ENCODE data around the gene L3MBTL2.
A peak's percentile ranks its signal among the peaks of the same experiment; 100 is the strongest.
"Not testable (repeated sequence)": the region's sequence is repeated elsewhere in the genome, so short reads cannot be mapped to it uniquely, and the experiment has no call there.

Gene L3MBTL2

GRCh38 chr22:41204992-41205900 lies at the start of gene L3MBTL2:
L3MBTL2 (plus strand) TSS chr22:41205312; CDS start chr22:41205363, 51 bp downstream.
- peak; percentile 98 for DNase-seq (ENCODE audit: insufficient read length, low spot score)
- FAIRE-seq = peak; percentile 100

DNA sequence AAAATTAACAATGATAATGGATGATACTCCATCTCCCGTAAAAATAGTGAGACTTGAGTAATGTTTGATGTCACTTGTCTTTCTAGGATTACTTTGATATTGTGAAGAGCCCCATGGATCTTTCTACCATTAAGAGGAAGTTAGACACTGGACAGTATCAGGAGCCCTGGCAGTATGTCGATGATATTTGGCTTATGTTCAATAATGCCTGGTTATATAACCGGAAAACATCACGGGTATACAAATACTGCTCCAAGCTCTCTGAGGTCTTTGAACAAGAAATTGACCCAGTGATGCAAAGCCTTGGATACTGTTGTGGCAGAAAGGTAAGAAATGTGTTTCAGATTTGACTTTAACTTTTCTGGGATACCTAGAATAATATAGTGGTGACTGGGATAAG lies 48.0 kb upstream of the L3MBTL2 start:
- no peak for DNase-seq (ENCODE audit: insufficient read length, low spot score)
- FAIRE-seq = no peak

DNA sequence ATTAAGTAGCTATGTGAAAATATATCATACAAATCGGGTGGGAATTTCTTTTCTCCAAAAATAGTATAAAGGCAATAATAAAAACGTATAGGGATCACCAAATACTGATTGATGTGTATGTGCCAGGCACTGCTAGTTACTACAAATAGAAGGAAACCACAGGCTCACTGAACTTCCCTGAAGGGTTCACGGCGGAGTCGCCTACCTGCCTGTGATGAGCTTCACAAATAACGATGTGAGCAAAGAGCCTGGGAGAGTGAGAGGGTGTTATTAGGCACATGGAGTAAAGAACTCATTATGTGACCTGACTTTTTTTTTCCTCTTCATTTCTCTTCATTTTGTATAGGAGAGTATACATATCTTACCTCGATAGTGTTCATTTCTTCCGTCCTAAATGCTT lies 36.0 kb upstream of the L3MBTL2 start:
- no peak for DNase-seq (ENCODE audit: insufficient read length, low spot score)
- no peak for FAIRE-seq

- no peak for DNase-seq (ENCODE audit: insufficient read length, low spot score)
- FAIRE-seq = no peak
These were observed 33.1 kb upstream of the L3MBTL2 start for GRCh38 chr22:41171996-41172395.

DNA sequence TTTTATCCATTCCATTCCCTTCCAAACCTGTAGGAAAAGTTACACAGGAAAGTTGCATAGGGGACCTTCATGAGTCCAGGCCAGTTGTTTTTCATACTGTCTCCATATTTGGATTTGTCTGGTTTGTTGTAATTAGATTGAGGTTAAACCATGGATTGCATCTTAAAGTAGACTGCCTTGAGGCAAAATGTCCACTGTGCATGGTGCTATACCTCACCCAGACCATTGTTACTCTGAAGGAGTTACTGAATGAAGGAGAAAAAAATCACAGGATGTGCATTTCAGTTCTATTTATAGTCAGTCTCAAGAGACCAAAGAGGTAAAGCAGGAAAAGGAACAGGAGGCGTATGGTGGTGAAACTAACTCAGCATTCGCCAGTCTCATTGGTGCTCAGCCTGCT lies 29.6 kb upstream of the L3MBTL2 start:
- no peak for DNase-seq (ENCODE audit: insufficient read length, low spot score)
- no peak for FAIRE-seq

DNA sequence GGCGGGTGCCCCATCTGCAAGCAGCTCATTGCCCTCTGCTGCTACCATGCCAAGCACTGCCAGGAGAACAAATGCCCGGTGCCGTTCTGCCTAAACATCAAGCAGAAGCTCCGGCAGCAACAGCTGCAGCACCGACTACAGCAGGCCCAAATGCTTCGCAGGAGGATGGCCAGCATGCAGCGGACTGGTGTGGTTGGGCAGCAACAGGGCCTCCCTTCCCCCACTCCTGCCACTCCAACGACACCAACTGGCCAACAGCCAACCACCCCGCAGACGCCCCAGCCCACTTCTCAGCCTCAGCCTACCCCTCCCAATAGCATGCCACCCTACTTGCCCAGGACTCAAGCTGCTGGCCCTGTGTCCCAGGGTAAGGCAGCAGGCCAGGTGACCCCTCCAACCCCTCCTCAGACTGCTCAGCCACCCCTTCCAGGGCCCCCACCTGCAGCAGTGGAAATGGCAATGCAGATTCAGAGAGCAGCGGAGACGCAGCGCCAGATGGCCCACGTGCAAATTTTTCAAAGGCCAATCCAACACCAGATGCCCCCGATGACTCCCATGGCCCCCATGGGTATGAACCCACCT lies 28.0 kb upstream of the L3MBTL2 start:
- FAIRE-seq = no peak

DNA sequence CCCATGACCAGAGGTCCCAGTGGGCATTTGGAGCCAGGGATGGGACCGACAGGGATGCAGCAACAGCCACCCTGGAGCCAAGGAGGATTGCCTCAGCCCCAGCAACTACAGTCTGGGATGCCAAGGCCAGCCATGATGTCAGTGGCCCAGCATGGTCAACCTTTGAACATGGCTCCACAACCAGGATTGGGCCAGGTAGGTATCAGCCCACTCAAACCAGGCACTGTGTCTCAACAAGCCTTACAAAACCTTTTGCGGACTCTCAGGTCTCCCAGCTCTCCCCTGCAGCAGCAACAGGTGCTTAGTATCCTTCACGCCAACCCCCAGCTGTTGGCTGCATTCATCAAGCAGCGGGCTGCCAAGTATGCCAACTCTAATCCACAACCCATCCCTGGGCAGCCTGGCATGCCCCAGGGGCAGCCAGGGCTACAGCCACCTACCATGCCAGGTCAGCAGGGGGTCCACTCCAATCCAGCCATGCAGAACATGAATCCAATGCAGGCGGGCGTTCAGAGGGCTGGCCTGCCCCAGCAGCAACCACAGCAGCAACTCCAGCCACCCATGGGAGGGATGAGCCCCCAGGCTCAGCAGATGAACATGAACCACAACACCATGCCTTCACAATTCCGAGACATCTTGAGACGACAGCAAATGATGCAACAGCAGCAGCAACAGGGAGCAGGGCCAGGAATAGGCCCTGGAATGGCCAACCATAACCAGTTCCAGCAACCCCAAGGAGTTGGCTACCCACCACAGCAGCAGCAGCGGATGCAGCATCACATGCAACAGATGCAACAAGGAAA lies 27.3 kb upstream of the L3MBTL2 start:
- DNase-seq (ENCODE audit: insufficient read length, low spot score) (no peak), FAIRE-seq (no peak)

More for the DNA sequence above, 28.0 kb upstream of the L3MBTL2 start:
- DNase-seq (ENCODE audit: insufficient read length, low spot score) = no peak

- DNase-seq (ENCODE audit: insufficient read length, low spot score) = no peak
- FAIRE-seq = no peak
These were observed 26.6 kb upstream of the L3MBTL2 start for GRCh38 chr22:41178425-41178975.

GRCh38 chr22:41180362-41180761 lies 24.8 kb upstream of the L3MBTL2 start:
- DNase-seq (ENCODE audit: insufficient read length, low spot score); FAIRE-seq: not testable (repeated sequence)

- no peak for FAIRE-seq
These were observed 24.2 kb upstream of the L3MBTL2 start for GRCh38 chr22:41180926-41181325.

DNA sequence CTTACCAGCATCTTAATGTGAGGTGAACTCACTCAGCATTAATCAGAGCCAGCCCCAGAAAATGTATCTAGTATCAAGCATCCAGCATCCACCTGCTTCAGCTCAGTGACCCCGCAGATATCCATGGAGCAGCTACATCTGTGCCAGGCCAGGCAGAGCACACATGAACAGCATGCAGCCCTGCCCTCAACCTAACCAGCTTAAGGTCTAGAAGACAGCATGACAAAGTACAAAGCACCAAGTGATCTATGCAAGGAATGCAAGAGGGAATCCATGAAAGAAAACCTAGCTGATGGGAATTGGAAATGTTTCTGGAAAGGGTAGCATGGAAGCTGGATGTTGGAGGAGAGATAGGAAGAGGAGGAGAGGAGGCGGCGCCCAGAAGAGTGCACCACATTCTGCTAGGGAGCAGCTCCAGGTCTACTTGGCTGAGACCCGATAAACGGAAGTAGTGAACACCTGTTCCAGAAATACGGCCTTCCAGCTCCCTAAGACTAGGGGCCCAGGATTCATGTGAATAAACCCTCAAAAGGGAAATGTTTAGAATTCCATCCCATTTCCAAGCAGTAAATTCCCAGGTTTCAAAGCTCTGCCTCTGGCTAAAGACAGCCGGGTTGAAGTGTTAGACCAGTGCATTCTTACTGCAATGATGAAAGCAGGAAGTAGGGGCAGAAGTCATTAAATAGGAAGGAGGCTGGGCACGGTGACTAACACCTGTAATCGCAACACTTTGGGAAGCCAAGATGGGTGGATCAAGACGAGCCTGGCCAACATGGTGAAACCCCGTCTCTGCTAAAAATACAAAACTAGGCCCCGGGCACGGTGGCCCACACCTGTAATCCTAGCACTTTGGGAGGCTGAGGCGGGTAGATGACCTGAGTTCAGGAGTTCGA lies 23.5 kb upstream of the L3MBTL2 start:
- no peak for DNase-seq (ENCODE audit: insufficient read length, low spot score)
- FAIRE-seq = no peak

More at GRCh38 chr22:41180926-41181325, 24.2 kb upstream of the L3MBTL2 start:
- no peak for DNase-seq (ENCODE audit: insufficient read length, low spot score)

DNA sequence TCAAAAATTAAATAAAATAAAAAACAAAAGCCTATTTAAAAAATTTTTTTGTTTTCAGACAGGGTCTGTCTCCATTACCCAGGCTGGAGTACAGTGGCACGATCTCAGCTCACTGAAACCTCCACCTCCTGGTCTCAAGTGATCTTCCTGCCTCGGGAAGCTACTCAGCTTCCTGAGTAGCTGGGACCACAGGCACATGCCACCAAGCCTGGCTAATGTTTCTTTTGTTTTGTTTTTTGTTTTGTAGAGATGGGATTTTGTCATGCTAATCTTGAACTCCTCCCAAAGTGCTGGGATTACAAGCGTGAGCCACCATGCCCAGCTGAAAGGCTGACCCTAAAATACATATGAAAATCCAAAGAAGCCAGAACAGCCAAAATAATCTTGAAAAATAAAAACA lies 20.4 kb upstream of the L3MBTL2 start:
- DNase-seq (ENCODE audit: insufficient read length, low spot score) (no peak), FAIRE-seq (no peak)

- DNase-seq (ENCODE audit: insufficient read length, low spot score) = no peak
- FAIRE-seq = no peak
These were observed 13.6 kb upstream of the L3MBTL2 start for GRCh38 chr22:41191467-41191866.

DNA sequence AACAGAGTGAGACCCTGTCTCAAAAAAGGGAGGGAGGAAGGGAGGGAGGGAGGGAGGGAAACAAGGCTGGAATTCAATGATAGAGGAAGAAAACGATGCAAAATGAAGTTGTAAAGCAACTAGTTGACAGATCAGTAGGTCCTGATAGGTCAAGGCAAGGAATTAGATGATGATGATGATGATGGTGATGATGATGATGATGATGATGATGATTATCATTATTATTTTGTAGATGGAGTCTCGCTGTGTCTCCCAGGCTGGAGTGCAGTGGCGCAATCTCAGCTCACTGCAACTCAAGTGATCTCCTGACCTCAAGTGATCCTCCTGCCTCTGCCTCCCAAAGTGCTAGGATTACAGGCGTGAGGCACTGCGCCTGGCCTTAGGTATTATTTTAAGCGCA lies 11.3 kb upstream of the L3MBTL2 start:
- no peak for DNase-seq (ENCODE audit: insufficient read length, low spot score)
- no peak for FAIRE-seq

DNA sequence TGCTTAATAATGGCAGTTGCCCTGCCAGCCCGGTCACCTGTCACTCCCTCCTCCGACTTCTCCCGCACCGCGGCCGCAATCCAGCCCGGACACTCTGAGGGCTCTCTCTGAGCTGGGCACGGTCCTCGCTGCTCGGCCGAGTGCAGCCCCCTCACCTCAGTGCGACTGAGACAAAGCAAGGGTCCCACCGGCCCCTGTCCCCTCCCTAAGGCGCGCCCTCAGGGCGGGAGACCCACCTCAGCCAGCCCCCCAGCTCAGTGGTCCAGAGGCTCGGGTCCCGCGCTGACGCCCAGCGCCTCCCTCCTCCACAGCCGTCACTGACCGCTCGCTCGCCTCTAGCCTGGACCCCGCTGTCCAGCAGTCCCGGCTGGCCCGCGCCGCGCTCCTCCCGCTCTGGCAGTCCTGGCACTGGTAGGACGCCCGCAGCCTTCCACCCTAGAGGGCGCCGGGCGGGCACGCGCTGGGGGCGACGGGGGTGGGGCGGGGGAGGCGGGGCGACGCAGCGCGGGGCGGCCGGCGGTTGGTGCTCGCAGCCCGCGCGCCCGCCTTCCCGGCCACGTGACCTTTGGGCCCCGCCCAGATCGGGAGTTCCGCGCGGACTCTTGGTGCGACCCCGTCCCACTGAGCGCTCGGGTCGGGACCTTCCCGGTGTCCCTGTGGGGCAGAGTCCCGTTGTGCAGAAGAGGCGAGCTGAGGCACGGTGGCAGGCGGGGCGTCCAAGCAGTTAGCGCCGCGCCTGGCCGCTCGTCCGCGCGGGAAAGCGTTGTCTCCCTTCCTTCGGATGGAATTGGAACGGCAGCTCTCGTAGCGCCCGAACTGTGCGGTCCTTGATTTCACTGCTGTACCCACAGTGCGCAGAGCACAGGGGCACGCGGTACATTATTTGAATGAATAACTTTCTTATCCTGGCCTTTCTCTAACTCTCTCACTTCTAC lies 7.8 kb upstream of the L3MBTL2 start:
- DNase-seq (ENCODE audit: insufficient read length, low spot score) (peak; percentile 81), FAIRE-seq (no peak)

GRCh38 chr22:41198027-41198580 lies 7.0 kb upstream of the L3MBTL2 start:
- FAIRE-seq = peak; percentile 8
- no peak for DNase-seq (ENCODE audit: insufficient read length, low spot score)

DNA sequence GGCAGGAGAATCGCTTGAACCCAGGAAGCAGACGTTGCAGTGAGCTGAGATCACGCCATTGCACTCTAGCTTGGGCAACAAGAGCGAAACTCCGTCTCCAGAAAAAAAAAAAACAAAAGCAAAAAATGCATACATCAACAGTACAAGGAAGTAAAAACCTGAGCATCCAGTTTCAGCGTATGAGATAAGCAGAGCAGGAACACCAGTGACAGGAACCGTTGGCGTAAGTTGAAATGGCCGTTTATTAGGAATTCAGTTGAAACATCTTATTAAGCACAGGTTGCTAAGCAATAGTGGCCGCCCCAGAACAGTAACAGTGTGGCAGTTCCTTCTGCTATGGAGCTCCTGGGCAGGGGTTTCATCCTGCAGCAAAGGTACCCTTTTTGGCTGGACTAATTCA lies 4.0 kb upstream of the L3MBTL2 start:
- FAIRE-seq = no peak

DNA sequence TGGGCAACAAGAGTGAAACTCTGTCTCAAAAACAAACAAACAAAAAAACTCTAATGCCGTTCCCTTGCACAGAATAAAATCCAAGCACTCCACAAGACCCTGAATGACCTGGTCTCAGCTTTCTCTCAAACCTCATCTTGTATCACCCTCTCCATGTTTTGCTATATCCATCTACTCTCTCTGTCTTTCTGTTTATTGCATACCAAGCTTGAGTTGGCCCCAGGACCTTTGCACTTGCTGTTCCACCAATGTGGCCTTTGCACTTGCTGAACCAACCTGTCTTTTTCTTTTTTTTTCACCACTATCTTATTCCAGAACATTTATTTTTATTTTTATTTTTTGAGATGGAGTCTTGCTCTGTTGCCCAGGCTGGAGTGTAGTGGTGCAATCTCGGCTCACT lies 2.0 kb upstream of the L3MBTL2 start:
- FAIRE-seq (no peak), DNase-seq (ENCODE audit: insufficient read length, low spot score) (no peak)

More for the DNA sequence above, 4.0 kb upstream of the L3MBTL2 start:
- DNase-seq (ENCODE audit: insufficient read length, low spot score) = no peak

DNA sequence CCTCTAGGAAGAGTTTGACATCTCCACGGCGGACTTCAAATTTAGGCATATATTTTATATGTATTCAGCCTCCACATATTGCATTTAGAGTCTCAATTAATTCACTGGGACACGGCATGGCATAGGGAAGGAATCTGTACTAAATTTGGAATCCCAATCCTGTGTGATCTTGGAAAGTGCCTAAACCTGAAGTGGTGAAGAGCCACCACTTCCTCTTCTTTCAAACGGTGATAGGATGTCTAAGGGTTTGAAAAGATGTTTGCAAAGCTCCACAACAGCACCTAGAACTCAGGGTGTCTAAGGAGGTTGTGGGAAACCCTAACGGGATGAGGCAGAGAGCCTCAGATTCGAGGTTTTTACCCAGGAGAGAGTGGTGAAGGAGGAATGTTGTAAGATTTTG lies 1.0 kb upstream of the L3MBTL2 start:
- FAIRE-seq (no peak), DNase-seq (ENCODE audit: insufficient read length, low spot score) (no peak)
